Left renal cortex interstitium (tissue), 4 donors: ENCODE measurements around the gene SORD. TPM values are rescaled to one million over a fixed set of nuclear protein-coding genes. Genes with fewer than 3 reads are reported as not detected.
"Not testable (repeated sequence)": the region's sequence is repeated elsewhere in the genome, so short reads cannot be mapped to it uniquely, and the experiment has no call there.

Source experiments
- DNase-seq, 4 donors: peaks; one replicate each; pipeline ENCODE4 v3.0.0-alpha.2; 2013; ENCODE audit warnings: low read depth in 4 of 4, low spot score in 2 of 4, missing footprints in 1 of 4
- polyA plus RNA-seq, 4 donors: library from polyadenylated mRNA; unstranded; fragments of 120-200 nt; gene quantifications; one replicate each; pipeline ENCODE4 v1.2.1, GENCODE V29; 2013; ENCODE audit not compliant: insufficient read length in 4 of 4

Gene SORD
- polyA plus RNA-seq, 4 donors: 26.5 to 40.5 (median 38.7) TPM

GRCh38 chr15:45023659-45024225, 747 bp downstream of the SORD start:
- no peak for DNase-seq

- not testable (repeated sequence) for DNase-seq
These were observed 1.7 kb downstream of the SORD start for GRCh38 chr15:45024649-45025048.

GRCh38 chr15:45025627-45026026, 2.6 kb downstream of the SORD start:
- not testable (repeated sequence) for DNase-seq

- DNase-seq: no peak
These were observed 3.7 kb downstream of the SORD start for GRCh38 chr15:45026651-45027190.

GRCh38 chr15:45027220-45027619, 4.2 kb downstream of the SORD start:
- no peak for DNase-seq

GRCh38 chr15:45030743-45031142, 7.7 kb downstream of the SORD start:
- DNase-seq: no peak

- DNase-seq: not testable (repeated sequence)
These were observed 8.6 kb downstream of the SORD start for GRCh38 chr15:45031522-45032028.

GRCh38 chr15:45032501-45032900, 9.5 kb downstream of the SORD start:
- DNase-seq: not testable (repeated sequence)

- DNase-seq: not testable (repeated sequence)
These were observed 11.1 kb downstream of the SORD start for GRCh38 chr15:45034087-45034486.

- DNase-seq: not testable (repeated sequence)
These were observed 11.8 kb downstream of the SORD start for GRCh38 chr15:45034600-45035375.

- DNase-seq: peak in 3 of 4 donors; percentile 51 to 73 (median 52)
These were observed 14.1 kb downstream of the SORD start for GRCh38 chr15:45036812-45037781.

GRCh38 chr15:45037936-45038335, 14.9 kb downstream of the SORD start:
- DNase-seq: no peak

GRCh38 chr15:45040396-45040795, 17.4 kb downstream of the SORD start:
- not testable (repeated sequence) for DNase-seq

- DNase-seq: not testable (repeated sequence)
These were observed 18.5 kb downstream of the SORD start for GRCh38 chr15:45041538-45041937.

GRCh38 chr15:45042859-45043258, 19.9 kb downstream of the SORD start:
- not testable (repeated sequence) for DNase-seq

- DNase-seq: not testable (repeated sequence)
These were observed 21.3 kb downstream of the SORD start for GRCh38 chr15:45044270-45044669.

- DNase-seq: not testable (repeated sequence)
These were observed 25.4 kb downstream of the SORD start for GRCh38 chr15:45048449-45048793.

GRCh38 chr15:45048794-45049631, 26.0 kb downstream of the SORD start:
- DNase-seq: no peak

GRCh38 chr15:45050587-45050986, 27.6 kb downstream of the SORD start:
- DNase-seq: no peak

GRCh38 chr15:45052676-45053075, 29.7 kb downstream of the SORD start:
- DNase-seq: not testable (repeated sequence)
